NCI-H1417 (cell line): Measurements from ENCODE around the gene ALG12.

ENCODE experiments used
- DNase-seq, 3 experiments: peaks; one replicate each; lab custom pipeline; 2025; lab: John Stamatoyannopoulos, UW

ALG12 gene

GRCh38 chr22:49913026-49913425 is 5.2 kb downstream of the ALG12 start:
- no peak for DNase-seq

GRCh38 chr22:49911881-49912625 is 6.2 kb downstream of the ALG12 start:
- no peak for DNase-seq

GRCh38 chr22:49910229-49911155 is 7.7 kb downstream of the ALG12 start:
- no peak for DNase-seq

- no peak for DNase-seq
Measured at GRCh38 chr22:49909476-49910205, 8.6 kb downstream of the ALG12 start.

- no peak for DNase-seq
Measured at GRCh38 chr22:49907807-49908206, 10.4 kb downstream of the ALG12 start.

GRCh38 chr22:49906799-49907290 is 11.4 kb downstream of the ALG12 start:
- DNase-seq, result no peak

GRCh38 chr22:49906071-49906798 is 12.0 kb downstream of the ALG12 start:
- no peak for DNase-seq

- DNase-seq, result no peak
Measured at GRCh38 chr22:49905465-49905864, 12.8 kb downstream of the ALG12 start.

- DNase-seq, result no peak
Measured at GRCh38 chr22:49904040-49904369, 14.2 kb downstream of the ALG12 start.

- peak in 2 of 3 experiments; percentile 41 to 82 for DNase-seq
Measured at GRCh38 chr22:49903322-49904039, 14.8 kb downstream of the ALG12 start.

GRCh38 chr22:49901457-49901856 is 16.8 kb downstream of the ALG12 start:
- DNase-seq, result no peak

- no peak for DNase-seq
Measured at GRCh38 chr22:49900441-49901230, 17.6 kb downstream of the ALG12 start.

- DNase-seq, result no peak
Measured at GRCh38 chr22:49899530-49899929, 18.7 kb downstream of the ALG12 start.

GRCh38 chr22:49897015-49897684 is 21.1 kb downstream of the ALG12 start:
- DNase-seq, result no peak

GRCh38 chr22:49896201-49896600 is 22.0 kb downstream of the ALG12 start:
- DNase-seq, result no peak

GRCh38 chr22:49894322-49895054 is 23.8 kb downstream of the ALG12 start:
- no peak for DNase-seq

GRCh38 chr22:49893025-49893424 is 25.2 kb downstream of the ALG12 start:
- DNase-seq, result no peak

GRCh38 chr22:49892226-49892899 is 25.9 kb downstream of the ALG12 start:
- no peak for DNase-seq
